Measurements from ENCODE around the gene SESN3.

The SESN3 gene

DNA sequence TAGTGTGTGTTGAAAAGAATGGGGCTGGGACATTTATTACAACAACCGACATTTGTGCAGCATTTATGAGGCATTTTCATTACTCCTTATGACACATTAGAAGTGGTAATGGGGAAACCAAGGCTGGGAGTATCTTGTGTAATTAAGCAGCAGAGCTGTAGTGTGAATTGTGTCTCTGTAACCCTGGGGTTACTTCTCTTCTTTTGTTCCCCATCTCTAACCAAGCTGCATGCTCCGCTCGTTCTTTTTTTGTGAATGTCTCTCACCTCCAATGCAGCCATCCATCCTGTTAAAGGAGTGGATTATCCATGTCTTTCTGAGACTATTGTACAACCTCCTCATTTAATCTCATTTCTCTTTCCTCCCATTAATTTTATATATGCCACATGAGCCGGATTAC is 75.6 kb downstream of the SESN3 start:
- Mint-ChIP-seq H3K9me3 (ENCODE audit: low read depth) (no peaks in the 10 kb centered on the region), H3K4me1 (ENCODE audit: low read depth) (peaks cover 60% of the 10 kb centered on the region), H3K27me3 (no peaks in the 10 kb centered on the region), H3K27ac (peak overlapping the region; percentile 8), H3K4me3 (no peak overlapping the region), H3K36me3 (peaks cover 8% of the 10 kb centered on the region)

DNA sequence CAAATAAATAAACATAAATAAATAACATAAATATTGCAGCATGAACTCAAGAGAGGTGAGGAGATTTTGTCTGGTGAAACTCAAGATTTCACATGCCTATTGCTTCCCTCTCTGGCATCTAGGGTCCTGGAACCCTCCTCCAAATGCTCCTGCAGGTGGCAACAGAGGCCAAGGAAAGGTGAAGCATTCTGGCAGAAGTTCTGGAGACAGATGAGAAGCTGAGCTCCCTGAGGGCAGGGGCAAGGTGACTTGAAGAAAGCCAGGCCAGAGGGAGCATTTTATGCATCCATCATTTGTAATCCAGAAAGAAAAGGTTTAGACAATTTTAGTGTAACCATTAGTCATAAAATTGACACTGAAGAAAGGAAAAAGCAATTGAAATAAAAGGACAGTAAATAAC is 76.5 kb downstream of the SESN3 start:
- H3K4me3 Mint-ChIP-seq, result no peak overlapping the region
- H3K9me3 Mint-ChIP-seq (ENCODE audit: low read depth), result no peaks in the 10 kb centered on the region
- H3K4me1 Mint-ChIP-seq (ENCODE audit: low read depth), result peaks cover 64% of the 10 kb centered on the region
- H3K27ac Mint-ChIP-seq, result peak overlapping the region; percentile 68
- no peaks in the 10 kb centered on the region for H3K27me3 Mint-ChIP-seq
- peaks cover 4% of the 10 kb centered on the region for H3K36me3 Mint-ChIP-seq

DNA sequence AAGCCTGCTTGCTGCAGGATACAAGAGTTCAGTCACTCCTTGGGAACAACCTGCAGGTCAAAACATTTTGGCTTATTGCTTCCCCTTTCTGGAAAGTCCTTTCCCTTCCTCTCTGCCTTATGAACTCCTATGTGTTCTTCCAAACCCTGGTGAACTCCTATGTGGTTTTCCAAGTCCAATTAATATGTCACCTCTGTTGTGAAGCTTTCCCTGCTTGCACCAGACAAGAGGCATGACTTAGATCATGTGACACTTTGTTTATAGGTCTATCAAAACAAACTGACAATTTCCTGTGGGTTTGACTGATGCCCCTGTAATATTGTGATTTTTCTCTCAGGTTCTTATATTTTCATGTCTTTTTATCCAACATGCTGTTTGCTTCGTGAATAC is 77.2 kb downstream of the SESN3 start:
- Mint-ChIP-seq H3K36me3 (peaks cover 4% of the 10 kb centered on the region), H3K27ac (peak overlapping the region; percentile 97), H3K4me1 (ENCODE audit: low read depth) (peaks cover 65% of the 10 kb centered on the region), H3K4me3 (peak overlapping the region; percentile 89), H3K27me3 (no peaks in the 10 kb centered on the region), H3K9me3 (ENCODE audit: low read depth) (no peaks in the 10 kb centered on the region)

DNA sequence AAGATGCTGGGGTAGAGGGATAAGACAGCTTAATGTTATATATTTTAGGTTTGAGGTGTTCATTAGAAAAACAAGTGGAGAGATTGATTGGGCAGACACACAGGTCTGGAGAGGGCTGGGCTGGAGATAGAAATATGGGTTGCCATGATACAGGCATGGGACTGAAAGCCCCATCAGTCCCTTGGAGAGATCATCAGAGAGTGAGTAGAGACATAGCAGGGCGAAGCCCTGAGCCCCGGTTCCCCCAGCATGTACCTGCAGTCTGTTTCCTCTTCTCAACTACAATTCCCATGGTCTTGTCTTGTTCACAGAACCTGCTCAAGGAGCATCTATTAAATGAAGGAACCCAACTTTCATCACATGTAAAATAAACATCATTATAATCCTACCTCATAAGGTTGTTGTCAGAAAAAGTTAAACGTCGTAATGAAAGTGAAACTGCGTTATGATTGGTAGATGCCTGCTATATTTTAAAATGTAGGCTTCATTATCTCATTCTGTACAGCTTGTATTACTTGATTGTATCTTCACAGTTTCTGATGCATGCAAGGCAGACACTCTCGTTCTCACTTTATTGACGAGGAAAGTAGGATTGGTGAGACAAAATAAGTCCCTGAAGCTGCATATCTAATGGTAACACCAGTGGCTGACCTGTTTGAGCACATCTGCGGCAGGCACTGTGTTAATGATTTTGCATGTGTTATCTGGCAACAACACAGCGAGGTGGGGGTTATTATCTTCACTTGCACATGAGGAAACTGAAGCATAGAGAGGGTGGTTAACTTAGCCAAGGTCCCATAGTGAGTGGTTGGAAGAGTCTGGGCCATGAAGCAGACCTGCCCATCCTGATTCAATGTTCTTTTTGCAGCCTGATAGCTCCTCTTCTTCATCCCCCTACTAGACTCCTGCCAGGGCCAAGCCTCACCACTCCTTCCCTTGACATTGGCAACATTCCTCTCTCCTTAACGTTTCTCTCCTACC is 77.8 kb downstream of the SESN3 start:
- Mint-ChIP-seq H3K27ac (peak overlapping the region; percentile 97), H3K36me3 (peaks cover 1% of the 10 kb centered on the region), H3K4me3 (peak overlapping the region; percentile 89), H3K9me3 (ENCODE audit: low read depth) (no peaks in the 10 kb centered on the region), H3K4me1 (ENCODE audit: low read depth) (peaks cover 58% of the 10 kb centered on the region), H3K27me3 (no peaks in the 10 kb centered on the region)

DNA sequence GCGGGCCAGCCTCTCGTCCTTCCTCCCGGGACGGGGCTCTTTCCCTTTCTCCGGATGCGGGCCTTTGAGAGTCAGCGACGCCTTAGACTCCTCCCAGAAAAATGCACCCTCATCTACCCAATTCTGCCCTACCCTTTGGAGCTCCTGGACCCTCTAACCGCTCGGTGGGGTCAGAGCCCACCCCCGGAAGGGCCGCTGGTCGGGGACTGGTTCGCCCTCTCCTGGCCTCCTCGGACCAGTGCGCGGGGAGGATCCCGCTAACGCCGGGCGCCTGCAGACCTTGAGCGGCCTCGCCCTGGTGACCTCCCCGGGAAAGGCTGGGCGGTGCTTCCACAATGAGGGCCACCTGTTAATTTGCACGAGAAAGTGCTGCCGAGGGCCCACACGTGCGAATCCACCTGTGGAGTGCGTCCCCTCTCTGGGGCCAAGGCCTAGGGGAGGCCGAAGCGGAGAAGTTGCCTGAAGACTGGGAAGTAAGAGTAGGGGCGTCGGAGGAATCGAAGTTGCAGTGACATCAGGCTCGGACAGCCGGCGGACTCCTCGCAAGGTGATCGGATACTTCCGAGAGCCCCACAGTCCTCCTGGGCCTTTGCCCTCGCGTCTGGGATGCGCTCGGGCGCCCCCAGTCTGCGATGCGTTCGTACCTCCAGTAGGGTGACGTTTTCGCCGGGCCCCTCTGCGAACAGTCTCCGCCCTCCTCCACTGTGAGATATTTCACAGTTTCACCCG is 79.9 kb downstream of the SESN3 start:
- peak overlapping the region; percentile 89 for H3K4me3 Mint-ChIP-seq

DNA sequence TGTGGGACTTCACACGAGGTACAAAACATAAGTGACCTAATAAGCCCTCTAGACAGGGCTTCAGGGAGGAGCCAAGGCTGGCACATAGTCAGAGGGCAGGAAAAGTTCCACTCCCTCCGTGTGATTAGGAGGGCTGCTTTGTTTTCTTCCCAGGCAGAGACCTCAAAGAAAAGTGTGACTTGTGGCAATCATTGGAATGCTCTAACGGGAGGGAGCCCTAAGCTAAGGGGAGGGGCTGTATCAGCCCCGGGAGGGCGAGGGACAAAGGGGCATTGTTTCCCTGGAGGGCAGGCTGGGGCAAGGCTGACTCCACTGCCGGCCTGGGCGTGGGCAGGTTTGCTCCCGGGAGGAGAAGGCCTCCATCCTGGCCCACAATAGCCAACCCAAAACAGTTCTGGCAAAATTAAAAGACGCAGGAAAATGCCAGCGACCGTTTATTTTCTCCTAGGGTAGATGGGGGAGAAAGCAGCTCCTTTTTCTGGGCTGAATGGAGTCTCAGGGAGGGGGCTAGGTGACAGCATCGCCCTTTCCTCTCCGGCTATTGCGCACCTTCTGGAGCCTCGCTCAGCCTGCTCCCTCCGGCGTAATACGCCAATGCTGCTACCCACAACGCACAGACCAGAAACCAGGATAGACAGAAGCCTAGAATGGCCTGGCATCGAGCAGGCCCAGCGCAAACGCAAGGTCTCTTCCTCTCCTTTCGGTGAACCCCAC is 81.2 kb downstream of the SESN3 start:
- Mint-ChIP-seq H3K9me3 (ENCODE audit: low read depth) (no peaks in the 10 kb centered on the region), H3K27ac (peak overlapping the region; percentile 29)

More for the DNA sequence above, 79.9 kb downstream of the SESN3 start:
- H3K27me3 Mint-ChIP-seq, result peaks cover 1% of the 10 kb centered on the region
- H3K4me1 Mint-ChIP-seq (ENCODE audit: low read depth), result peaks cover 42% of the 10 kb centered on the region
- H3K9me3 Mint-ChIP-seq (ENCODE audit: low read depth), result no peaks in the 10 kb centered on the region
- H3K36me3 Mint-ChIP-seq, result no peaks in the 10 kb centered on the region
- peak overlapping the region; percentile 97 for H3K27ac Mint-ChIP-seq

DNA sequence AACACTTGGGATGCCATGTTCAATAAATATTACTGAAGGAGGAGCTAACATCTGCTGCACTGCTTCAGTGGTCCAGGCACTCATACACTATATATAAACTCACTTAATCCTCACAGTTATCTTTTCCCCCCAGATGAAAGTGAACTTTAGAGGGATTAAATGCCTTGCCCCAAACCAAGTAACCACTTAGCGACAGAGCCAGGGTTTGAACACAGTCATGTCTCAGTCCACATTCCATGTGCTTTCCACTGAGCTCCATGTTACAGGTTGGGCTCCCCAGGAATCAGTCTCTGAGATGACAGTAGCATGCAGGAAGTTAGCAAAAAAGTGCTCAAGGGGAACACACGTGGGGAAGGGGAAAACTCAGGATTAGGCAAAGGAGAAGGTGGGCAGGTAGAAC is 82.1 kb downstream of the SESN3 start:
- H3K27ac Mint-ChIP-seq, result no peak overlapping the region
- peaks cover 7% of the 10 kb centered on the region for H3K27me3 Mint-ChIP-seq
- peaks cover 31% of the 10 kb centered on the region for H3K4me1 Mint-ChIP-seq (ENCODE audit: low read depth)
- no peak overlapping the region for H3K4me3 Mint-ChIP-seq
- H3K9me3 Mint-ChIP-seq (ENCODE audit: low read depth), result no peaks in the 10 kb centered on the region
- H3K36me3 Mint-ChIP-seq, result no peaks in the 10 kb centered on the region

More for the DNA sequence above, 81.2 kb downstream of the SESN3 start:
- Mint-ChIP-seq H3K4me1 (ENCODE audit: low read depth) (peaks cover 39% of the 10 kb centered on the region), H3K4me3 (peak overlapping the region; percentile 89), H3K36me3 (no peaks in the 10 kb centered on the region), H3K27me3 (peaks cover 1% of the 10 kb centered on the region)

DNA sequence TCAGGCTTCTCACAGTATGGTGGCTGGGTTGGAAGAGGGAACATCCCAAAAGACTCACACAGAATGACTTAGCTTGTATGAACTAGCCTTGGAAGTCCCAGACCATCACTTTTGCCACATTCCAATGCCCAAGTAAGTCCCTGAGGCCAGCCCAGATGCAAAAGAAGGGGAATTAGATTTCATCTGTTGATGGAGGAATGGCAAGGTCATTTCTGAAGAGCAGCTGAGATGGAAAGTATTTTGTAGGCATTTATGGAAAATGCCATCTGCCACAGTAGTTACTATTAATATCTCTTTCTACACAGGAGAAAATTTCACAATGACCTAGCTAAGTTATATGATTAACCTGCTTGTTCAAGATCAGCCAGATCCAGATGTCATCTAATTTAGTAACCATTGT is 82.6 kb downstream of the SESN3 start:
- Mint-ChIP-seq H3K9me3 (ENCODE audit: low read depth) (no peaks in the 10 kb centered on the region), H3K36me3 (no peaks in the 10 kb centered on the region), H3K27me3 (peaks cover 8% of the 10 kb centered on the region), H3K4me1 (ENCODE audit: low read depth) (peaks cover 26% of the 10 kb centered on the region), H3K27ac (no peak overlapping the region), H3K4me3 (no peak overlapping the region)

DNA sequence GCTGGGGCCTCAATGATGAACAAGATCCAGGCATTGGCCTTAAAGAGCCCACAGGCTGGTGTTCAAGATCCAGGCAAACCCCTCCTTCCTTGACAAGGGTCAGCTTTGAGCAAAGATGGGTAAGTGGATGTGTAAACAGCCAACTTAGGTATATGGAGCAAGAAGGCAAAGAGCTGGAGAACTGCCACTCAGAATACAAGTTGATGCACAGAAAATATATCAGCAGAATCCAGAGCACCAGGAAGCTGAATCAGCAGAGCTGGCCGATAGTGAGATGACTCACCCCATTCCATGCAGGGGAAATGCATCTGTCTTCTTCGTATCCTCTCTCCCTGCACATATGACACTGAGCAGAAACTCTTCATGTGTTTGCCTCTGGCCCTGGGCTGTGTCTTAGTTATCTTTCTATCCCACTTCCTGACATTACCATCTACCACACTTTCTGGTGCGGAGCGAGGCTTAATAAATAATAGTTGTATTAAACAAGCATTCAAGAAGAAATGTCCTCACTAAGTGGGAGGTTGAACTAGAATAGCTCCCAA is 83.6 kb downstream of the SESN3 start:
- Mint-ChIP-seq H3K4me3 (no peak overlapping the region), H3K4me1 (ENCODE audit: low read depth) (peaks cover 16% of the 10 kb centered on the region), H3K27me3 (peaks cover 10% of the 10 kb centered on the region), H3K9me3 (ENCODE audit: low read depth) (no peaks in the 10 kb centered on the region), H3K27ac (no peak overlapping the region), H3K36me3 (no peaks in the 10 kb centered on the region)

DNA sequence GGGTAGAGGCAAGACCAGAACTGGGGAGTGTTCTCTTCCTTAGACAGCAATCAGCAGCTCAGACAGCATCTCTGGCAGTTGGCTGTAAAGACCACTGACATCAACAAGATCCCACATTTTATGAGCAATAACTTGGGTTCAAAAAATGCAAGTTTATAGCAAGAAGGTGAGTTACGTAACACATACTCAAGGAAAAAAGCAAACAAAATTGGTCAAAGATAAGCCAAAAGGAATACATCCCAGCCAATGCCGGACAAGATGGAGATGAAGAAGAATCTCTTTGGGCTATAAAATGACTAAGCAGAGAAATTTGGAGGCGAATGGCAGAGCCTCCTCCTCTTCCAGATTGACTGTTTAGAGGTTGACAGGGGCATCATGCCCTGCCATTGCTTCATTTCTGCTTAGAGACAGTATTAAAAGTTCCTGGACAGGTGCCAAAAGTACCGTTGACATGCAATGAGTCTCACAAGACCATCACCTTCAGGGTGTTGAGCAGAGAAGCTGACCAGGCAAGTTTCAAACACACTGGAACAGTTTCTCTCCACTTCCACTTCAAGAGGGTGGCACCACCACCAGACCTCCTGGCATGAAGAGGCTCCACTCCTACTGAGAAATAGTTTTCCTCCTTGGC is 85.5 kb downstream of the SESN3 start:
- no peaks in the 10 kb centered on the region for H3K9me3 Mint-ChIP-seq (ENCODE audit: low read depth)
- H3K27me3 Mint-ChIP-seq, result peaks cover 12% of the 10 kb centered on the region
- H3K4me1 Mint-ChIP-seq (ENCODE audit: low read depth), result peaks cover 8% of the 10 kb centered on the region
- no peak overlapping the region for H3K4me3 Mint-ChIP-seq
- H3K27ac Mint-ChIP-seq, result no peak overlapping the region
- no peaks in the 10 kb centered on the region for H3K36me3 Mint-ChIP-seq

DNA sequence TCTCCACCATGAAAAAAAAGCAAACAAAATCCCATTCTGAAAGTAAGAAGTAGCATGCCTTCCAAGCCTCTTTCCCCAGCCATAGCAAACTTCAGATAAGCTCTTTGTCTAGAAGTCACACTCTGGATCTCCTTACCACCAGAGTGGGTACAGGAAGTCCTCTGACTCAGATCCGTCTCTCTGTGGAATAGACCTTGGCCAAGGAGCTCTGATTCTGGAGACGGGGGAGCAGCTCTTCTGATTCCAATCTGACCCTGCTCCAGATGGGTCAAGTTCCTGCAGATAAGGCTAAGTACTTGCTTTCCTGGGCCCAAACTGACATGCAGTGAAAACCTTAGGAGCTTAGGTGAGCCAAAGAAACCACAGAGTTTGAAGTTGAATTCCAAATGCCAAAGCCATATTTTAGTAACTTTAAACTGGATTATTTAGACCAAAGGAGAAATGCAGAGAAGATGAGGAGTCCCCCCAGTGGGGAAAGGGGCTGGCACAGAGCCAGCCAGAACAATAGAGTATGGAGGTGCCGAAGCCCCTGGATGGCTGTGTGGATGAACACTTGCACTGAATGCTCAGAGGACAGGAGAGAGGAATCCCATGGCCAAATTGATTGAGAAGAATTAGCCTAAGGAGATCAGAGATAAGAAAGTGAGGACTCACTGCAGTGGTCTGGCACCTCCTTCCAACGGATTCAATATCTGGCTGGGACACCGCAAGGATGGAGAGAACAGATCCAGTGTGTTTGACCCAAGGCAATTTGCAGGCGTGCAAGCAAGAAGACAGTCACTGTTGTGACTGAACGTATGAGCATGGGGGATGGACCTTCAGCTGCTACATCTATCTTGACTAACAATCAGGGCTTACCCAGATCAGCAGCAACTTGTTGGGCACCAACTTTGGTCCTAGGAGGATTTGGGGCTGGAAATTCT is 86.4 kb downstream of the SESN3 start:
- Mint-ChIP-seq H3K4me3 (no peak overlapping the region), H3K36me3 (no peaks in the 10 kb centered on the region), H3K9me3 (ENCODE audit: low read depth) (no peaks in the 10 kb centered on the region), H3K4me1 (ENCODE audit: low read depth) (peaks cover 4% of the 10 kb centered on the region), H3K27me3 (peaks cover 12% of the 10 kb centered on the region), H3K27ac (no peak overlapping the region)

DNA sequence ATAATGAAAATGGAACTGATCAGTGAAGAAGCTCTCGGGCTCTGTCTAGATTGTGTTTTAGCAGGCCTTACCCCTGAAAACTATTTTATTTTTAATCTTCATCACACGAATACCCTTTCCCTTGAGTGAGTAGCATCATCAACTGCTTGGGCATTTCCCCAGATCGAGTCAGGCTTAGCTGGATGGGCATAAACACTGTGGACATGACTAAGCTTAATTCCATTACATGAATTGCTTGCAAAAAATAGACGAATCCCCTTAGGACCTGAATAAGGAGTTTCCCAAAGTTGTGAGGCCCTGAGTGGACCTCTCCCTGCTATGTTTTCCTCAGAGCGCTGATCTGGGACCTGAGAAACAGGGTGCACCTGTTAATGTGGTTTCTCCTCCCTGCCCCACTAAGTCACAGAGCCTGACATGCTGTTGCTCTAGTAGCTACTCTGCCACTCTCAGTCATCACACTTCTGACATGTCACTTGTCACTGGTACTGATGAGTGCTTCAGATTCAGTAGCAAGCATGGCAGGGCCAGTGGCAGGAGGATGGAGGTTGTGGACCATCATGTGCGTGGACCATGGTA is 87.8 kb downstream of the SESN3 start:
- Mint-ChIP-seq H3K36me3 (no peaks in the 10 kb centered on the region), H3K27ac (no peak overlapping the region), H3K9me3 (ENCODE audit: low read depth) (no peaks in the 10 kb centered on the region), H3K27me3 (peaks cover 12% of the 10 kb centered on the region), H3K4me3 (no peak overlapping the region), H3K4me1 (ENCODE audit: low read depth) (peaks cover 2% of the 10 kb centered on the region)

DNA sequence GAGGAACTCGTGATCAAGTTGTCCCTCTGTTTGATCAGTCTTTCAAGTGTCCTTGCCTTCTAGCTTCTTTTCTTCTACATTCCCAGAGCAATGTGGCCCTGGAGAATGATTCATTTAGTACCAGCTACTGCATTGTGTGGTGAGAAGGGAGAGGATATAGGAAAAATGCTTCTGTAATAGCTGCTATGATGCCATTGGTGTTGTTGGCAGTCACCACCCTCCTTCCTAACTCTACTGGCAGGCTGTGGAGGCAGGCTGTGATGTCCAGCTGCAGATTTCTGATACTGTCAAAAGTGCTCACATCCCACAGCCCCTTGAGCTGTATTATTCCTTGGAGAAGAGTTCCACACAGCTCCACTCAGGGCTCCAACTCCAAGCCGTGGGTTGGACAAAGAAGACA is 88.6 kb downstream of the SESN3 start:
- H3K4me3 Mint-ChIP-seq, result no peak overlapping the region
- H3K4me1 Mint-ChIP-seq (ENCODE audit: low read depth), result peaks cover 2% of the 10 kb centered on the region
- no peaks in the 10 kb centered on the region for H3K9me3 Mint-ChIP-seq (ENCODE audit: low read depth)
- no peak overlapping the region for H3K27ac Mint-ChIP-seq
- H3K27me3 Mint-ChIP-seq, result peaks cover 12% of the 10 kb centered on the region
- H3K36me3 Mint-ChIP-seq, result no peaks in the 10 kb centered on the region

Data from activated naive CD8-positive, alpha-beta T cell (primary cell).